ENCODE data around the gene HADHB. TPM values are rescaled to one million over a fixed set of nuclear protein-coding genes. Genes with fewer than 3 reads are reported as not detected.

Gene HADHB
- total and polyA plus RNA-seq, 2 of the 13 experiments (the other 11 are each of a cell fraction or from before 2014, with no cell fraction given), result 112 to 238 TPM

DNA sequence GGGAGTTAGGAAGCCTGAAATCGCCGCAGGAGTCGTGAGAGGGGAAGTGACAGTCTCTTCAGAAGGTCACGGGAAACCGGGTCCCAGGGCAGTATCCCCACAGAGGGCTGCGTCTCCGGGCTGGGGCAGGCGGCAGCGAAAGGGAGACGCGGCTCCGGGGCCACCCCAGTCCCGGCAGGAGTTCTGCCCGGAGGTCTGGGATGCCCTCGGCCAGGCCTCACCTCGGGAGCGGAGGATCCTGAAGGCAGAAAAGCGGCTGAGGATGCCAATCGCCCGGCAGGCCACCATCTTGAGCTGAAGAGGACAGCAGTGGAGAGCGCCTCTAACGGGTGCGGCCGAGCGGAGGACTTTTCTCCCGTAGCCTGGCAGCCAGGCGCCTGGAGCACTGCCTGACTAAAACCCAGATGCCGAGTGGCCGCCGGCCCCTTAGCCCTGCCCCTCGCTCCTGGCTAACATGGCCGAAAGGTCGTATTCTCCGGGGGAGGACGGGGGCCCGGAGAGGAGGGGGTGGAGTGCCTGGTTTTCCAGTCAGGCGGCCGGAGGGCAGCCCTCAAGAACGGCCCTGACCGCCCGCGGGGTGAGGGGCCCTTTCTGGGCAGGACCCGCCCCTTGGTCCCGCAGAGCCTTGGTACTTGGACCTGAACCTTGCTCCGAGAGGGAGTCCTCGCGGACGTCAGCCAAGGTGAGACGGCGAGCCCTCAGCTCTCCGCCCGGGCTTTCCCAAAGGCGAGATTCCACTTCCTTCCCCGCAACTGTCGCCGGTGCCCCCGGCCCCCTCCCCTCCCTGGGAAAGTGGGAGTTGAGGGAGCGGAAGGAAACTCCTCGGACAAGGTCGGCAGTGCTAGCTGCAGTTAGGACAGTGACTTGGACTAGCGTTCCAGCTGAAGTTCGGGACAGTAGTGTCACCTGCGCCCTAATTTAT is at the start of gene HADHB, which contains the start of gene HADHA (continued):
- TF ChIP-seq, protein P1, sequence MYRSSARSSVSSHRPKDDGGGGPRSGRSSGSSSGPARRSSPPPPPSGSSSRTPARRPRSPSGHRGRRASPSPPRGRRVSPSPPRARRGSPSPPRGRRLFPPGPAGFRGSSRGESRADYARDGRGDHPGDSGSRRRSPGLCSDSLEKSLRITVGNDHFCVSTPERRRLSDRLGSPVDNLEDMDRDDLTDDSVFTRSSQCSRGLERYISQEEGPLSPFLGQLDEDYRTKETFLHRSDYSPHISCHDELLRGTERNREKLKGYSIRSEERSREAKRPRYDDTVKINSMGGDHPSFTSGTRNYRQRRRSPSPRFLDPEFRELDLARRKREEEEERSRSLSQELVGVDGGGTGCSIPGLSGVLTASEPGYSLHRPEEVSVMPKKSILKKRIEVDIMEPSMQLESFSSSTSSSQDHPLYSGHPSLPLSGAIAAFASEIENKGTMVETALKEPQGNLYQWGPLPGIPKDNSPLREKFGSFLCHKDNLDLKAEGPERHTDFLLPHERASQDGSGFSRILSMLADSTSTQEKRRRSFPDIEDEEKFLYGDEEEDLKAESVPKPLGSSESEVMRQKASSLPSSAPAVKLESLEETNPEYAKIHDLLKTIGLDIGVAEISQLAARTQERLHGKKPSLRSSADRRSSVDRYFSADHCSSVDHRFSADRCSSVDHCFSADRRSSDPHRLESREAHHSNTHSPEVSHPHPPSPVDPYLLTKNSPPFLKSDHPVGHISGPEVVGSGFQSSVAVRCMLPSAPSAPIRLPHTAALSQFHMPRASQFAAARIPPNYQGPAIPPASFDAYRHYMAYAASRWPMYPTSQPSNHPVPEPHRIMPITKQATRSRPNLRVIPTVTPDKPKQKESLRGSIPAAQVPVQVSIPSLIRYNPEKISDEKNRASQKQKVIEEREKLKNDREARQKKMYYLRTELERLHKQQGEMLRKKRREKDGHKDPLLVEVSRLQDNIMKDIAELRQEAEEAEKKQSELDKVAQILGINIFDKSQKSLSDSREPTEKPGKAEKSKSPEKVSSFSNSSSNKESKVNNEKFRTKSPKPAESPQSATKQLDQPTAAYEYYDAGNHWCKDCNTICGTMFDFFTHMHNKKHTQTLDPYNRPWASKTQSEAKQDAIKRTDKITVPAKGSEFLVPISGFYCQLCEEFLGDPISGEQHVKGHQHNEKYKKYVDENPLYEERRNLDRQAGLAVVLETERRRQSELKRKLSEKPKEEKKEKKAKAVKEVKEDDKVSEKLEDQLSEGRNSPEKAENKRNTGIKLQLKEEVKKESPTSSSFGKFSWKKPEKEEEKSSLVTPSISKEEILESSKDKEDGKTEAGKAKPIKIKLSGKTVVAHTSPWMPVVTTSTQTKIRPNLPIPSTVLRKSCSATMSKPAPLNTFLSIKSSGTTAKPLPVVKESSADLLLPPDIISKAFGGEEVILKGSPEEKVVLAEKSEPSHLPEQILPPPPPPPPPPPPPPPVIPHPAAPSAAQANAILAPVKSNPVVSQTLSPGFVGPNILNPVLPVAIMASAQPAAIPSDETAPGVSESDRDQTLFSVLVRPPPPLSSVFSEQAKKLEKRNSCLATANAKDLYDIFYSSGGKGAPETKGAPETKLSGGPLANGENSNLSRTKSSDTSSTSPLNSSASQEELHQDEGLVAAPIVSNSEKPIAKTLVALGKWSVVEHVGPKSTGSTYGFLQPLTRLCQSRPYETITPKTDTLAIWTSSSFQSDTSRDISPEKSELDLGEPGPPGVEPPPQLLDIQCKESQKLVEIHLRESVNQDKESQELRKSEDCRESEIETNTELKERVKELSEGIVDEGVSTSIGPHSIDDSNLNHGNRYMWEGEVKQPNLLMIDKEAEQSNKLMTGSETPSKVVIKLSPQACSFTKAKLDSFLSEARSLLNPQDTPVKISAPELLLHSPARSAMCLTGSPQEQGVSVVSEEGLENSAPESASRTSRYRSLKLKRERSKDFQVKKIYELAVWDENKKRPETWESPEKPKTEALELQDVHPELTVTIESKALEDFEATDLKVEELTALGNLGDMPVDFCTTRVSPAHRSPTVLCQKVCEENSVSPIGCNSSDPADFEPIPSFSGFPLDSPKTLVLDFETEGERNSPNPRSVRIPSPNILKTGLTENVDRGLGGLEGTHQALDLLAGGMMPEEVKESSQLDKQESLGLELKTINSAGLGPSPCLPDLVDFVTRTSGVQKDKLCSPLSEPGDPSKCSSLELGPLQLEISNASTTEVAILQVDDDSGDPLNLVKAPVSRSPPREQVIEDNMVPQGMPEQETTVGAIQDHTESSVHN (CRISPR knock-in tag; IDR thresholded peaks at IDR 0.05), result no peak
- TF ChIP-seq, protein P2, sequence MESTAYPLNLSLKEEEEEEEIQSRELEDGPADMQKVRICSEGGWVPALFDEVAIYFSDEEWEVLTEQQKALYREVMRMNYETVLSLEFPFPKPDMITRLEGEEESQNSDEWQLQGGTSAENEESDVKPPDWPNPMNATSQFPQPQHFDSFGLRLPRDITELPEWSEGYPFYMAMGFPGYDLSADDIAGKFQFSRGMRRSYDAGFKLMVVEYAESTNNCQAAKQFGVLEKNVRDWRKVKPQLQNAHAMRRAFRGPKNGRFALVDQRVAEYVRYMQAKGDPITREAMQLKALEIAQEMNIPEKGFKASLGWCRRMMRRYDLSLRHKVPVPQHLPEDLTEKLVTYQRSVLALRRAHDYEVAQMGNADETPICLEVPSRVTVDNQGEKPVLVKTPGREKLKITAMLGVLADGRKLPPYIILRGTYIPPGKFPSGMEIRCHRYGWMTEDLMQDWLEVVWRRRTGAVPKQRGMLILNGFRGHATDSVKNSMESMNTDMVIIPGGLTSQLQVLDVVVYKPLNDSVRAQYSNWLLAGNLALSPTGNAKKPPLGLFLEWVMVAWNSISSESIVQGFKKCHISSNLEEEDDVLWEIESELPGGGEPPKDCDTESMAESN (CRISPR knock-in tag; conservative IDR thresholded peaks at IDR 0.05), result peak; percentile 85
- TF ChIP-seq ZFP1 (CRISPR knock-in tag; IDR thresholded peaks at IDR 0.05), result peak; percentile 60
- peak; percentile 67; the same call in 1 of the 2 replicates for TF ChIP-seq FLYWCH1 (CRISPR knock-in tag; IDR thresholded peaks at IDR 0.05)
- peak; percentile 93; the same call in 1 of the 2 replicates for TF ChIP-seq ZNF205 (CRISPR knock-in tag; IDR thresholded peaks at IDR 0.05)
- peak; percentile 58; the same call in 1 of the 2 replicates for TF ChIP-seq ZFP37 (CRISPR knock-in tag; IDR thresholded peaks at IDR 0.05; ENCODE audit: borderline replicate concordance)
- no peak; the same call in 1 of the 2 replicates for TF ChIP-seq MIER2 (CRISPR knock-in tag; IDR thresholded peaks at IDR 0.05)
- TF ChIP-seq, protein P3, sequence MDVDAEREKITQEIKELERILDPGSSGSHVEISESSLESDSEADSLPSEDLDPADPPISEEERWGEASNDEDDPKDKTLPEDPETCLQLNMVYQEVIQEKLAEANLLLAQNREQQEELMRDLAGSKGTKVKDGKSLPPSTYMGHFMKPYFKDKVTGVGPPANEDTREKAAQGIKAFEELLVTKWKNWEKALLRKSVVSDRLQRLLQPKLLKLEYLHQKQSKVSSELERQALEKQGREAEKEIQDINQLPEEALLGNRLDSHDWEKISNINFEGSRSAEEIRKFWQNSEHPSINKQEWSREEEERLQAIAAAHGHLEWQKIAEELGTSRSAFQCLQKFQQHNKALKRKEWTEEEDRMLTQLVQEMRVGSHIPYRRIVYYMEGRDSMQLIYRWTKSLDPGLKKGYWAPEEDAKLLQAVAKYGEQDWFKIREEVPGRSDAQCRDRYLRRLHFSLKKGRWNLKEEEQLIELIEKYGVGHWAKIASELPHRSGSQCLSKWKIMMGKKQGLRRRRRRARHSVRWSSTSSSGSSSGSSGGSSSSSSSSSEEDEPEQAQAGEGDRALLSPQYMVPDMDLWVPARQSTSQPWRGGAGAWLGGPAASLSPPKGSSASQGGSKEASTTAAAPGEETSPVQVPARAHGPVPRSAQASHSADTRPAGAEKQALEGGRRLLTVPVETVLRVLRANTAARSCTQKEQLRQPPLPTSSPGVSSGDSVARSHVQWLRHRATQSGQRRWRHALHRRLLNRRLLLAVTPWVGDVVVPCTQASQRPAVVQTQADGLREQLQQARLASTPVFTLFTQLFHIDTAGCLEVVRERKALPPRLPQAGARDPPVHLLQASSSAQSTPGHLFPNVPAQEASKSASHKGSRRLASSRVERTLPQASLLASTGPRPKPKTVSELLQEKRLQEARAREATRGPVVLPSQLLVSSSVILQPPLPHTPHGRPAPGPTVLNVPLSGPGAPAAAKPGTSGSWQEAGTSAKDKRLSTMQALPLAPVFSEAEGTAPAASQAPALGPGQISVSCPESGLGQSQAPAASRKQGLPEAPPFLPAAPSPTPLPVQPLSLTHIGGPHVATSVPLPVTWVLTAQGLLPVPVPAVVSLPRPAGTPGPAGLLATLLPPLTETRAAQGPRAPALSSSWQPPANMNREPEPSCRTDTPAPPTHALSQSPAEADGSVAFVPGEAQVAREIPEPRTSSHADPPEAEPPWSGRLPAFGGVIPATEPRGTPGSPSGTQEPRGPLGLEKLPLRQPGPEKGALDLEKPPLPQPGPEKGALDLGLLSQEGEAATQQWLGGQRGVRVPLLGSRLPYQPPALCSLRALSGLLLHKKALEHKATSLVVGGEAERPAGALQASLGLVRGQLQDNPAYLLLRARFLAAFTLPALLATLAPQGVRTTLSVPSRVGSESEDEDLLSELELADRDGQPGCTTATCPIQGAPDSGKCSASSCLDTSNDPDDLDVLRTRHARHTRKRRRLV (CRISPR knock-in tag; IDR thresholded peaks at IDR 0.05), result peak; percentile 80
- TF ChIP-seq MAF1 (CRISPR knock-in tag; IDR thresholded peaks at IDR 0.05; ENCODE audit: borderline replicate concordance), result 0 out of 2 replicates have a peak, but pooled peaks have one; percentile 68
- TF ChIP-seq, protein P4, sequence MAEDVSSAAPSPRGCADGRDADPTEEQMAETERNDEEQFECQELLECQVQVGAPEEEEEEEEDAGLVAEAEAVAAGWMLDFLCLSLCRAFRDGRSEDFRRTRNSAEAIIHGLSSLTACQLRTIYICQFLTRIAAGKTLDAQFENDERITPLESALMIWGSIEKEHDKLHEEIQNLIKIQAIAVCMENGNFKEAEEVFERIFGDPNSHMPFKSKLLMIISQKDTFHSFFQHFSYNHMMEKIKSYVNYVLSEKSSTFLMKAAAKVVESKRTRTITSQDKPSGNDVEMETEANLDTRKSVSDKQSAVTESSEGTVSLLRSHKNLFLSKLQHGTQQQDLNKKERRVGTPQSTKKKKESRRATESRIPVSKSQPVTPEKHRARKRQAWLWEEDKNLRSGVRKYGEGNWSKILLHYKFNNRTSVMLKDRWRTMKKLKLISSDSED (CRISPR knock-in tag; IDR thresholded peaks at IDR 0.05), result no peak
- TF ChIP-seq ZBTB42 (CRISPR knock-in tag; IDR thresholded peaks at IDR 0.05), result 0 out of 2 replicates have a peak, but pooled peaks have one; percentile 48
